AG04449 (cell line): ENCODE measurements around the gene SHLD3.
A peak's percentile ranks its signal among the peaks of the same experiment; 100 is the strongest.

Experiments
- CTCF ChIA-PET: fragments of 350-600 bp; formaldehyde crosslinking; extraction: SDS; loops from one replicate; lab custom pipeline; 2021; ENCODE audit warnings: antibody characterized with exemption; lab: Yijun Ruan, JAX
- POLR2A ChIA-PET: fragments of 400-600, 350-600 bp; formaldehyde crosslinking; extraction: SDS; loops from one replicate; lab custom pipeline; 2020; ENCODE audit warnings: antibody characterized with exemption, inconsistent platforms; lab: Yijun Ruan, JAX
- DNase-seq: peaks from one replicate; pipeline ENCODE4 v3.0.0-alpha.2; 2010; ENCODE audit warnings: low read depth, low spot score
- H3K4me3 ChIP-seq: 2 replicates; pipeline ENCODE4 v1.5.1; 2011; ENCODE audit warnings: low read depth, mild to moderate bottlenecking, control low read depth, low read length
- TF ChIP-seq, protein P1 (sequence below): IDR thresholded peaks from one replicate; pipeline ENCODE4 v1.5.1; 2011; ENCODE audit warnings: mild to moderate bottlenecking, moderate library complexity, low read length, control low read depth, inconsistent platforms; ENCODE audit not compliant: insufficient read depth; ENCODE audit errors: missing control alignments

SHLD3 gene

GRCh38 chr5:65640240-65640639 is 15.4 kb downstream of the SHLD3 start:
- no peak for DNase-seq
- POLR2A ChIA-PET, result no interaction called here
- CTCF ChIA-PET, result no interaction called here
- no peak overlapping the region for H3K4me3 ChIP-seq
- TF ChIP-seq, protein P1, sequence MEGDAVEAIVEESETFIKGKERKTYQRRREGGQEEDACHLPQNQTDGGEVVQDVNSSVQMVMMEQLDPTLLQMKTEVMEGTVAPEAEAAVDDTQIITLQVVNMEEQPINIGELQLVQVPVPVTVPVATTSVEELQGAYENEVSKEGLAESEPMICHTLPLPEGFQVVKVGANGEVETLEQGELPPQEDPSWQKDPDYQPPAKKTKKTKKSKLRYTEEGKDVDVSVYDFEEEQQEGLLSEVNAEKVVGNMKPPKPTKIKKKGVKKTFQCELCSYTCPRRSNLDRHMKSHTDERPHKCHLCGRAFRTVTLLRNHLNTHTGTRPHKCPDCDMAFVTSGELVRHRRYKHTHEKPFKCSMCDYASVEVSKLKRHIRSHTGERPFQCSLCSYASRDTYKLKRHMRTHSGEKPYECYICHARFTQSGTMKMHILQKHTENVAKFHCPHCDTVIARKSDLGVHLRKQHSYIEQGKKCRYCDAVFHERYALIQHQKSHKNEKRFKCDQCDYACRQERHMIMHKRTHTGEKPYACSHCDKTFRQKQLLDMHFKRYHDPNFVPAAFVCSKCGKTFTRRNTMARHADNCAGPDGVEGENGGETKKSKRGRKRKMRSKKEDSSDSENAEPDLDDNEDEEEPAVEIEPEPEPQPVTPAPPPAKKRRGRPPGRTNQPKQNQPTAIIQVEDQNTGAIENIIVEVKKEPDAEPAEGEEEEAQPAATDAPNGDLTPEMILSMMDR, result no peak

- TF ChIP-seq, protein P1, result no peak
- H3K4me3 ChIP-seq, result no peak overlapping the region
- no peak for DNase-seq
- POLR2A ChIA-PET, result no interaction called here
- CTCF ChIA-PET, result interaction anchor here (0.9 to 1.0 kb wide), 2 partner anchors 17 to 21 kb away, joined by 3 read pairs; no protein-coding TSS in a partner anchor
These were observed 22.1 kb downstream of the SHLD3 start for GRCh38 chr5:65646938-65647337.

DNA sequence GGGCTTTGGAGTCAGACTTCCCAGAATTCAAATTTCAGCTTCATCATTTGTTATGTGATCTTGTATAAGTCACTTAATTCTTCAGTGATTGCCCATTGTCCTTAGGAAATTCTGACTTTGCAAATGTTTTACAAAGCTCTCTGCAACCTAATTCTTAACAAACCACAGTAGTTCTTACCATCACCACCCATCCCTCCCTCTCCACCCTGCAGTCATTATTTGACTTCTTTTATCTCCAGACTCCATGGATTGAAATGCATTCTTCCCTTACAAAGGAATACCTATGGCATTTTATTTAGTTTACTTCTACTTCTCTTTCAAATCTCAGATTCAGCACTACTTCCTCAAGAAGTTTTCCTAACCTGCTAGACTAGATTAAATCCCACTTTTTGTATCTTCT is 23.1 kb downstream of the SHLD3 start:
- CTCF ChIA-PET, result interaction anchor here (1.2 kb wide), 1 partner anchor 17 kb away, joined by 4 read pairs; no protein-coding TSS in a partner anchor
- TF ChIP-seq, protein P1, result no peak
- POLR2A ChIA-PET, result no interaction called here
- H3K4me3 ChIP-seq, result no peak overlapping the region
- no peak for DNase-seq

DNA sequence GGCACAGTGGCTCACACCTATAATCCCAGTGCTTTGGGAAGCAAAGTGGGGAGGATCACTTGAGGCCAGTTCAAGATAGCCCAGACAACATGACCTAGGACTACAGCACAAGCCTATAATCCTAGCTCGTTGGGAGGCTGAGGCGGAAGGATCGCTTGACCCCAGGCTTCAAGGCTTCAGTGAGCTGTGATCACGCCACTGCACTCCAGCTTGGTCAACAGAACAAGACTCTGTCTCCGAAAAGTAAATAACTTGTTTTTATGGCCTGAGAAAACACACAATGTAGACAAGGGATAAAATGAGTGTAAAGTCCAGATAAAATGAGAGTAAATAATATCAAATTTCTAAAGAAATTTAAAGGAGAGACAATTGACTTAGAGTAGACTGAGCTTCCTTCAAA is 26.3 kb downstream of the SHLD3 start:
- TF ChIP-seq, protein P1, result no peak
- ChIA-PET CTCF (interaction anchor here (0.7 to 1.7 kb wide), 3 partner anchors 12 to 21 kb away, joined by 3 to 17 read pairs (median 3); no protein-coding TSS in a partner anchor), POLR2A (no interaction called here)
- no peak for DNase-seq
- H3K4me3 ChIP-seq, result no peak overlapping the region

GRCh38 chr5:65654713-65655112 is 29.9 kb downstream of the SHLD3 start:
- DNase-seq, result no peak
- TF ChIP-seq, protein P1, result no peak
- no peak overlapping the region for H3K4me3 ChIP-seq
- CTCF ChIA-PET, result no interaction called here
- POLR2A ChIA-PET, result no interaction called here

GRCh38 chr5:65663804-65664521 is 39.1 kb downstream of the SHLD3 start:
- DNase-seq, result no peak
- POLR2A ChIA-PET, result interaction anchor here (0.5 kb wide), 1 partner anchor 23 kb away, joined by 4 read pairs; no protein-coding TSS in a partner anchor
- CTCF ChIA-PET, result interaction anchor here (0.9 to 3.4 kb wide), 9 partner anchors 8 to 1029 kb away, joined by 3 to 17 read pairs (median 4); partner anchors contain the start of gene TRIM23
- TF ChIP-seq, protein P1, result peak; percentile 31
- H3K4me3 ChIP-seq, result no peak overlapping the region
